Immature natural killer cell (primary cell): ENCODE results near the gene CYP27C1. TPM values are rescaled to one million over a fixed set of nuclear protein-coding genes. Genes with fewer than 3 reads are reported as not detected.
A peak's percentile ranks its signal among the peaks of the same experiment; 100 is the strongest.

Source experiments
- DNase-seq, 3 donors: peaks; one replicate each; pipeline ENCODE4 v3.0.0; 2022; ENCODE audit warnings: mixed read lengths in 1 of 3
- H3K27ac Mint-ChIP-seq, 6 donors: one replicate each; pipeline ENCODE4 v1.8.0; 2020; ENCODE audit warnings: mixed read lengths in 6 of 6, mild to moderate bottlenecking in 5 of 6, inconsistent platforms in 4 of 6, moderate library complexity in 3 of 6
- H3K27me3 Mint-ChIP-seq, 3 donors: one replicate each; pipeline ENCODE4 v1.8.0; 2020 to 2021; ENCODE audit warnings: low read depth in 3 of 3, mild to moderate bottlenecking in 3 of 3, mixed read lengths in 3 of 3, moderate library complexity in 3 of 3, inconsistent platforms in 1 of 3
- H3K36me3 Mint-ChIP-seq, 3 donors: one replicate each; pipeline ENCODE4 v1.8.0; 2020; ENCODE audit warnings: mixed read lengths in 3 of 3, inconsistent platforms in 2 of 3, mild to moderate bottlenecking in 2 of 3
- H3K4me1 Mint-ChIP-seq, 2 donors: one replicate each; pipeline ENCODE4 v1.8.0; 2020; ENCODE audit warnings: inconsistent platforms in 2 of 2, mild to moderate bottlenecking in 2 of 2, mixed read lengths in 2 of 2, moderate library complexity in 1 of 2
- H3K4me3 Mint-ChIP-seq, 5 donors: one replicate each; pipeline ENCODE4 v1.8.0; 2020; ENCODE audit warnings: mild to moderate bottlenecking in 5 of 5, mixed read lengths in 5 of 5, inconsistent platforms in 3 of 5, moderate library complexity in 3 of 5
- H3K9me3 Mint-ChIP-seq, 6 donors: one replicate each; pipeline ENCODE4 v1.8.0; 2020; ENCODE audit warnings: mild to moderate bottlenecking in 6 of 6, mixed read lengths in 6 of 6, inconsistent platforms in 4 of 6, moderate library complexity in 3 of 6
- polyA plus RNA-seq, 3 donors: library from polyadenylated mRNA; unstranded; fragments of 300-500 nt; fragmentation: Illumina TruSeq; gene quantifications; one replicate each; pipeline ENCODE4 v1.2.3, GENCODE V29; 2021

The CYP27C1 gene
- polyA plus RNA-seq, 3 donors from 2014 or later = not detected

DNA sequence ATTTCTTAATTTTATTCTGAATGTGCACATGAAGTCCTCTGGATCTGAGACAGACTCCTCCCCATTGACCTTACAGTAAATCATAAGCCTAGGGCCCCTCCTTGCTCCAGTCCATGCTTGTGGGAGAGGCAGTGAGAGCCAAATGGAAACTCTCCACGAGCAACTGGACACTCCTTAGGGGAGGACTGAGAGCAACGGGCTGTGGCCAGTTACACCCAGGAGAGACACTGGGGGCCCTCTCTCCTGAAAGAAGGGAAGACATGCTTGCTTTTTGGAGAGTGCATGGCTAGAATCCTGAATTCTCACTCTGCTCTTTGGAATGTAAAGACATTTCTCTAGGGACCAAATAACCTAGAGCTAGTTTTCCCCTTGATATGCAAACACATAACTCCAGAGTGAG, 64.2 kb downstream of the CYP27C1 start:
- H3K4me3 Mint-ChIP-seq = no peak overlapping the region
- no peaks in the 10 kb centered on the region for H3K36me3 Mint-ChIP-seq
- no peak for DNase-seq
- H3K4me1 Mint-ChIP-seq = peaks cover 3 to 9% of the 10 kb centered on the region in 2 donors
- peaks cover 0 to 3% (median 0%) of the 10 kb centered on the region in 6 donors for H3K9me3 Mint-ChIP-seq
- H3K27me3 Mint-ChIP-seq = peaks cover 1 to 3% (median 2%) of the 10 kb centered on the region in 3 donors
- H3K27ac Mint-ChIP-seq = peak overlapping the region in 1 of 6 donors; percentile 25

GRCh38 chr2:127155028-127155581, 65.0 kb downstream of the CYP27C1 start:
- DNase-seq = no peak
- Mint-ChIP-seq H3K4me3 (peak overlapping the region in 1 of 5 donors; percentile 10), H3K4me1 (peaks cover 3 to 9% of the 10 kb centered on the region in 2 donors), H3K27me3 (peaks cover 1 to 3% (median 2%) of the 10 kb centered on the region in 3 donors), H3K9me3 (peaks cover 0 to 3% (median 0%) of the 10 kb centered on the region in 6 donors), H3K27ac (peak overlapping the region in 2 of 6 donors; percentile 8 to 36), H3K36me3 (no peaks in the 10 kb centered on the region)

- DNase-seq = no peak
- Mint-ChIP-seq H3K4me3 (no peak overlapping the region), H3K27ac (no peak overlapping the region), H3K4me1 (peaks cover 3 to 9% of the 10 kb centered on the region in 2 donors), H3K36me3 (no peaks in the 10 kb centered on the region), H3K9me3 (peaks cover 0 to 3% (median 0%) of the 10 kb centered on the region in 6 donors), H3K27me3 (peaks cover 1 to 3% (median 2%) of the 10 kb centered on the region in 3 donors)
These were observed 65.7 kb downstream of the CYP27C1 start for GRCh38 chr2:127154396-127154795.

GRCh38 chr2:127153691-127154158, 66.4 kb downstream of the CYP27C1 start:
- no peak overlapping the region for H3K27ac Mint-ChIP-seq
- no peak overlapping the region for H3K4me3 Mint-ChIP-seq
- no peak for DNase-seq

GRCh38 chr2:127150996-127151395, 69.1 kb downstream of the CYP27C1 start:
- DNase-seq = no peak
- Mint-ChIP-seq H3K4me3 (no peak overlapping the region), H3K9me3 (peaks cover 0 to 3% (median 0%) of the 10 kb centered on the region in 6 donors), H3K27ac (no peak overlapping the region), H3K4me1 (peaks cover 3 to 9% of the 10 kb centered on the region in 2 donors), H3K27me3 (peaks cover 0 to 4% (median 0%) of the 10 kb centered on the region in 3 donors), H3K36me3 (no peaks in the 10 kb centered on the region)

More at GRCh38 chr2:127153691-127154158, 66.4 kb downstream of the CYP27C1 start:
- Mint-ChIP-seq H3K9me3 (peaks cover 0 to 3% (median 0%) of the 10 kb centered on the region in 6 donors), H3K4me1 (peaks cover 3 to 9% of the 10 kb centered on the region in 2 donors), H3K36me3 (no peaks in the 10 kb centered on the region), H3K27me3 (peaks cover 0 to 2% (median 0%) of the 10 kb centered on the region in 3 donors)

- DNase-seq = no peak
- H3K9me3 Mint-ChIP-seq = peaks cover 0 to 3% (median 0%) of the 10 kb centered on the region in 6 donors
- H3K4me1 Mint-ChIP-seq = no peaks in the 10 kb centered on the region
- no peak overlapping the region for H3K4me3 Mint-ChIP-seq
- peaks cover 0 to 4% (median 0%) of the 10 kb centered on the region in 3 donors for H3K27me3 Mint-ChIP-seq
- H3K36me3 Mint-ChIP-seq = no peaks in the 10 kb centered on the region
- no peak overlapping the region for H3K27ac Mint-ChIP-seq
These were observed 70.7 kb downstream of the CYP27C1 start for GRCh38 chr2:127149384-127149783.

GRCh38 chr2:127146820-127147502, 73.1 kb downstream of the CYP27C1 start:
- Mint-ChIP-seq H3K27me3 (peaks cover 0 to 4% (median 0%) of the 10 kb centered on the region in 3 donors), H3K4me3 (no peak overlapping the region), H3K4me1 (no peaks in the 10 kb centered on the region), H3K9me3 (peaks cover 0 to 3% (median 0%) of the 10 kb centered on the region in 6 donors), H3K36me3 (no peaks in the 10 kb centered on the region), H3K27ac (no peak overlapping the region)
- DNase-seq = no peak

- no peaks in the 10 kb centered on the region for H3K9me3 Mint-ChIP-seq
- H3K27ac Mint-ChIP-seq = no peak overlapping the region
- peaks cover 0 to 4% (median 0%) of the 10 kb centered on the region in 3 donors for H3K27me3 Mint-ChIP-seq
These were observed 73.9 kb downstream of the CYP27C1 start for GRCh38 chr2:127146071-127146725.

DNA sequence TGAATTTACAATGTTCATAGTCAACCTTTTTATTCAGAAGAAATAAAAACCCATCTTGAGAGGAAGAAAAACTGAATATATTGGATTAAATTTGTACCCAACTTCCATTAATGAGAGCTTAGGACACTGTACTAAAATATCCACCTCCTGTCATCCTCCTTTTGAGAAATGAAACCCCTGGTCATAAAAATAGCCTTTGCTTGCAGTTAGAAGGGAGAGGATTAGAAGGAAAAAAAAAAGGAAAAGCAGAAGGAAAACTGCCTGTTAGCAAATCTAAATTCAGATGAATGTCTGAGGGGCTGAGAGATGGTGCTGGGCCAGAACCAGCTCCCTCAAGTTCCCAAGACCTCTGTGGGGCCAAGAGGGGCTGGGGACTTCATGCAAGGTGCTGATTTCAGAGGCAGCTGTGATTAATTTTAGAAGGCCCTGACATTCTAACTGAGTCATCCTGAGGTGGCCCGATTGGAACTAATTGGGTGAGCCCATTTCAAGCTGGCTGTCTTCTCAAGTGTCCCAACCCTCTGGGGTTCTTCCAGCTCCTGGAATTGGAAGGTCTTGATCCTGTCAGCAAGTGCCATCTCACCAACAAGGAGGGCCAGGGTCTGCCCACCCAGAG, 74.7 kb downstream of the CYP27C1 start:
- no peak overlapping the region for H3K4me3 Mint-ChIP-seq
- H3K27ac Mint-ChIP-seq = no peak overlapping the region
- no peaks in the 10 kb centered on the region for H3K4me1 Mint-ChIP-seq
- no peaks in the 10 kb centered on the region for H3K9me3 Mint-ChIP-seq
- H3K36me3 Mint-ChIP-seq = no peaks in the 10 kb centered on the region
- DNase-seq = no peak
- peaks cover 0 to 4% (median 0%) of the 10 kb centered on the region in 3 donors for H3K27me3 Mint-ChIP-seq

More at GRCh38 chr2:127146071-127146725, 73.9 kb downstream of the CYP27C1 start:
- H3K36me3 Mint-ChIP-seq = no peaks in the 10 kb centered on the region
- no peak for DNase-seq
- no peaks in the 10 kb centered on the region for H3K4me1 Mint-ChIP-seq
- H3K4me3 Mint-ChIP-seq = no peak overlapping the region

DNA sequence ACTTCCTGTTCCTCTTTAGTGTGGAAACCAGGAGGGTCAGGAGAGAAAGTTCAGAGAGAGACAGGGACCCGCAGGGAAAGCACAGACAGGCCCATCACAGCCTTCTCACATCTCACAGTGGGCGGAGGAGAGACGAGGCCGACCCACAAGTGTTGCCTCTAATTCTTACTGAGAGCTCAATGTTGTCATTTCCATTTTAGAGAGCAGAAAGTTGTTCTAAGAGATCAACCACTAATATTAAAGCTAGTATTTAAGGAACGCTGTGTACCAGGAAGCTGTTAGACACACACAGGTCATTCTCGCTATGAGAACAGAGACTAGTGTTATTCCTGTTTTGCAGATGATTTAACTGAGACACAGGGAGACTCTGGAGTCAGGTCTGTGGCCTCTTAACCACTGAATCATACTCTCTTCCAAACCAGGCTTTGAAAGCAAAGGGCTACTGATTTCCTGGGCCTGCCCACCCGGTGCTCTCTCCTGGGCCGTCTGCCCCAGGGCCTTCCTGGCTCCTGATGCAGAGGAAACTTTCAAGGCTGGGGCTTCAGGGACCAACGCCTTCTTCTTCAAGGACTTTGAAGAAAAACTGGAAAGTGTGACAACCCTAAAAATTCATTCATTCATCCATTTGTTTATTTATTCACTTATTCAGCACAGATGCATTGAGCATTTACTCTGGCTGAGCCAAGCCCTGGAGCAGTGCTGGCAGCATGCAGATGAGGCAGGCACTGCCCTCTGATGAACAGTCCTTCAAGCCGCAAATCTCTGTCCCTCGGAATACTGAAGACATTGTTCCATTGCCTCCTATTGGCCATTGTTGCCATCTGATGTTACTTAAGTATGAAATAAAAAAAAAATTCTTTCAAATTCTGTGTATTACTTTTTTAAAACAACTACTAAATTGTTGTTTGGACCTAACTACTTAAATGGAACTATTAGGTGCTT, 76.0 kb downstream of the CYP27C1 start:
- no peaks in the 10 kb centered on the region for H3K4me1 Mint-ChIP-seq
- no peak for DNase-seq
- peaks cover 0 to 4% (median 0%) of the 10 kb centered on the region in 3 donors for H3K27me3 Mint-ChIP-seq
- H3K9me3 Mint-ChIP-seq = no peaks in the 10 kb centered on the region
- no peak overlapping the region for H3K4me3 Mint-ChIP-seq
- H3K27ac Mint-ChIP-seq = no peak overlapping the region
- H3K36me3 Mint-ChIP-seq = peaks cover 0 to 3% (median 0%) of the 10 kb centered on the region in 3 donors

- DNase-seq = no peak
- Mint-ChIP-seq H3K4me1 (no peaks in the 10 kb centered on the region), H3K36me3 (peaks cover 0 to 3% (median 0%) of the 10 kb centered on the region in 3 donors), H3K9me3 (no peaks in the 10 kb centered on the region), H3K4me3 (no peak overlapping the region), H3K27ac (no peak overlapping the region), H3K27me3 (peaks cover 0 to 4% (median 0%) of the 10 kb centered on the region in 3 donors)
These were observed 77.2 kb downstream of the CYP27C1 start for GRCh38 chr2:127142663-127143630.

- H3K9me3 Mint-ChIP-seq = no peaks in the 10 kb centered on the region
- no peak for DNase-seq
- no peak overlapping the region for H3K4me3 Mint-ChIP-seq
- no peaks in the 10 kb centered on the region for H3K4me1 Mint-ChIP-seq
- H3K36me3 Mint-ChIP-seq = peaks cover 0 to 3% (median 0%) of the 10 kb centered on the region in 3 donors
- no peak overlapping the region for H3K27ac Mint-ChIP-seq
- peaks cover 0 to 2% (median 2%) of the 10 kb centered on the region in 3 donors for H3K27me3 Mint-ChIP-seq
These were observed 79.6 kb downstream of the CYP27C1 start for GRCh38 chr2:127140538-127140937.
